ENCODE data around the gene HOXA13. TPM values are rescaled to one million over a fixed set of nuclear protein-coding genes. Genes with fewer than 3 reads are reported as not detected.

Gene HOXA13
- total RNA-seq, 2 experiments from 2014 or later: not detected

DNA sequence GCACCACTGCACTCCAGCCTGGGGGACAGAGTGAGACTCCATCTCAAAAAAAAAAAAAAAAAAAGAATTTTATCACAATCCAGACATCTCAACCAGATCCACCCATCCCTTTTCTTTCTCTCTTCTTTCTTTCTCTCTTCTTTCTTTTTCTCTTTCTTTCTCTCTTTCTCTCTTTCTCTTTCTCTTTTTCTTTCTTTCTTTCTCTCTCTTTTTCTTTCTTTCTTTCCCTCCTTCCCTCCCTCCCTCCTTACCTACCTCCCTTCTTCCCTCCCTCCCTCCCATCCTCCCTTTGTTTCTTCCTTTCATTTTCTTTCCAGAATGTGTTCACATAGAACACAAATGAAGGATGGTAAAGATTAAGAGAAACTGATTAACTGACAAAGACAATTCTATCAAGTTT, 18.1 kb upstream of the HOXA13 start:
- Mint-ChIP-seq H3K4me3 (no peak overlapping the region), H3K27ac (no peak overlapping the region), H3K4me1 (peaks cover 11% of the 10 kb centered on the region), H3K9me3 (no peaks in the 10 kb centered on the region), H3K36me3 (no peaks in the 10 kb centered on the region), H3K27me3 (peaks cover 93% of the 10 kb centered on the region)
- no peak for DNase-seq

DNA sequence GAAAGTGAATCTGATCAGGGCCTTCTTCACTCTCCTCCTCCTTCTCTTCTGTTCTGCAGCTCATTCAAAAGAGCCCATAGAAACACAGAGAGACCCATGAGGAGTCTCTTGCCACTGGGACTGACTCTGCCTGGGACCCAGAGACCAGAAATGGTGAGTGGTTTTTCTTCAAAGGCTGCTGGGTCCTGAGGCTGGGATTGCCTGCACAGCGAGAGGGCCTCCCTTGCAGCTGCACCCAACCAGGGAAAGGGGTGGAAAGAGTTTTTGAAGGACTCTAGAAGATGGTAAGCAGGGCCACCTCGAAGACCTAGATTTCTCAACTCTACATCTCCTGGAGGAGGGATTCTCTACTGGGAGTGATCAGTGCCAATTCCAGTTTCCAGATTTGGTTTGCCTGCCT, 15.5 kb upstream of the HOXA13 start:
- Mint-ChIP-seq H3K36me3 (no peaks in the 10 kb centered on the region), H3K4me1 (peaks cover 12% of the 10 kb centered on the region), H3K27me3 (peaks cover 95% of the 10 kb centered on the region), H3K27ac (no peak overlapping the region), H3K4me3 (no peak overlapping the region), H3K9me3 (no peaks in the 10 kb centered on the region)
- DNase-seq: no peak

DNA sequence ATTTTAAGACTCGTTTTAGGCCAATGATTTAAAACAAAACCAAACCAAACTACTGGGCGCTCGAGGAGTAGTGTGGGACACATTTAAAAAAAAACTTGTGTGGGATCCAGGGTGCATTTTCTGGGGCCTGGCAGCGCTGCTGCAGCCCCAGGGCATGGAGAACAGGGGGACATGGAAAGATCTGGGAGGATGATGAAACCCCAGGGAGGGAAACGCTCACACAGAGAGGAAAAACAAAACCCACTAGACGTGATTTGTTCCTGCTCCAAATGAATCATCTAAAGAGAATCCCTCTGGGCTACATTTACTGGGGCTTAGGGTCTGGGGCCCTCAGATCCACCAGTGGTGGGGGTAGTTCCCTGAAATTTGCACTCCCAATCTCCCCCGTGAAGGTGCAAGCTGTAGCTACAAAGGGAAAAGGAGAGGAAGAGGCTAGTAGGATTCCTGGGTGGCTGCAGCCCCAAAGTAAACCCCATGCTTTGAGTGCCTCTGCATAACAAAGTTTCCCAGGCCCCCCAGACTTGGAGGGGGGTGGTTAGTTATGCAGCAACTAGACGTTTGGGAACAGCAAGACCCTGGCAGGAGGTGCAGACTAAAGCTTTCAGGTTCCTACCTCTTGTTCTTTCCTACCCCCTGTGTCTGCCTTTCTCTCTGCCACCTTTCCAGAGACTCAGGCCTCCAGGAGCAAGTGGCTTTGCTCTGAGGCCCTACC, 14.5 kb upstream of the HOXA13 start:
- no peaks in the 10 kb centered on the region for H3K9me3 Mint-ChIP-seq
- no peak overlapping the region for H3K4me3 Mint-ChIP-seq
- peaks cover 11% of the 10 kb centered on the region for H3K4me1 Mint-ChIP-seq
- no peaks in the 10 kb centered on the region for H3K36me3 Mint-ChIP-seq
- no peak overlapping the region for H3K27ac Mint-ChIP-seq
- DNase-seq: no peak
- peaks cover 96% of the 10 kb centered on the region for H3K27me3 Mint-ChIP-seq

DNA sequence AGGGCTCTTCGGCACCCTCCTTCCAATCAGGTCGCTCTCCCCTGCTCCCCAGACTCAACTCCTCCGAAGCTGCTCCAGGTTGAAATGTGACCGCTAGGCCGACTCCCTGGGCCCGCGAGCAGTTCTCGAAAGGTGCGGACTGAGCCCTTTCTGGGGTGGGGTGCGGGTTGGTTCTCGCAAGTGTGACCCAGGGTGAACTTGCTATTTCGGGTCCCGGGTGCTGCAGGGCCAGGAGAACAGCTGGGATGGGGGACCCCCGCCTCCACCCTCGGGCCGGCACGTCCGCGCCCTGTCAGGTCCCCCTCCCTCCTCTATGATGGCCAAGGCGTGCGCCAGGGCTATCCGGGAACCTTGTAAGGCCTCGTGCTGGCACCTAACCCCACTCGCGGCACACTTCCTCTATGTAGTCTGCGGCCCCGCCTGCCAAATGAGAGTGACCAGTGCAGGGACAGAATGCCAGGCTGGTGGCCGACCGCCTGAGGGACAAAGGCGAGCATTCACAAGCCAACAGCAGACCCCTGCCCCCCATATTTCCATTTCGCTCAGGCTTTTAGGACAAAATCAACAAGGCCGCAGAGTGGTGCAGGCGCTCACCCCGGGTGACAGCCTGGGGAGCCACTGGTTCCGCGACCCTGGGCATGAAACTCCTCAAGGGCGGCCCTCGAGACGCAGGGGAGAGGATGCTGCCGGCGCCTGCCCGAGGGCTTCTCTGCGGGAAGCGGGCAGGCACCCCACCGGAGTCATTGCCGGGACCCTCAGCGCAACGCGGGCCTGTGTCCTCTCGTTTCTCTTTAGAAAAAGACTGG, 13.7 kb upstream of the HOXA13 start:
- Mint-ChIP-seq H3K36me3 (no peaks in the 10 kb centered on the region), H3K4me3 (no peak overlapping the region), H3K4me1 (peaks cover 11% of the 10 kb centered on the region), H3K27me3 (peaks cover 96% of the 10 kb centered on the region), H3K9me3 (no peaks in the 10 kb centered on the region), H3K27ac (no peak overlapping the region)
- DNase-seq: no peak

DNA sequence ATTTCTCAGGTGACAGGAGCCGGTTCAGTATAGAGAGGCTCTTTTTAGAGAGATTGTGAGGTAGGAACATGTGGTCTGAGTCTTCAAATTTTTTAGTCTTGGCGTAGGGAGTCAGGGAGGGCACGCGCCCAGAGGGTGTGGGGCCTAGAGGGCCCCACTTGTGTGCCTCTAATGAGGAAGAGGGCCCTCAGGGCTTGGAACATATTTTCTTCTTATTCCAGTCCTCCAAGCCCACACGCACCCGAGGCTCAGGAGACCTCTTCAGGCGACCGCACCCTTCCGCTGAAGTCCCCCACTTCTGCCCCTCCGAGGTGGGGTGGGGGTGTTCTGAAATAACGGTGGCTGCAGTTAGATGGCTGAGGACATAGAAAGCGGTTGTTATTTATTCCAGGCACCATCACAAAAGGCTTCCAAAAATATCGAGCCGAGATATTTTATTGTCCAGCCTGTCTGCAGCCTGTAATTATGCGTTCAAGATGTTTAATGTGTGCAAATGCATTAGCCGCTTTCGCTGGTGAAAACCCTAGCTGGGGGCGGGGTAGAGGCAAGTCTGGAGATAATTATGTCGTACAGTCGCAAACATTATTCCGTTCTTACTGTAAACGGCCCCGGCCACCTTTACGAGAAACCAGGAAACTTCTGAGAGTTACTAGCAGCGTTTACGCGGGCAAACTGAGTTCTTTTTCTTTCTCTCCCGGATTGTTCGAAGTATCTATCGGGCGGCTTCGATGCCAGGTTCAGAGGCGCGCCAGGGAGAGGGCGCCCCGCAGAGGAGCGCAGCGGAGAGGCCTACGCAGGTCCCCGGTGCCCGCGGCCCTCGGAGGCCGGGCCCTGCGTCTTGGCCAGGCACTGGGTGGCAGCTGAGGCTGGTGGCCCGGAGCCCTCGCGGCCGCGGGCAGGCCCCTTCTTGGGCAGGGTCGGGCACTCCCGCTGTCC, 12.9 kb upstream of the HOXA13 start:
- H3K27ac Mint-ChIP-seq: no peak overlapping the region
- no peak overlapping the region for H3K4me3 Mint-ChIP-seq
- no peaks in the 10 kb centered on the region for H3K36me3 Mint-ChIP-seq
- H3K4me1 Mint-ChIP-seq: peaks cover 11% of the 10 kb centered on the region
- H3K9me3 Mint-ChIP-seq: no peaks in the 10 kb centered on the region
- no peak for DNase-seq
- peaks cover 96% of the 10 kb centered on the region for H3K27me3 Mint-ChIP-seq

DNA sequence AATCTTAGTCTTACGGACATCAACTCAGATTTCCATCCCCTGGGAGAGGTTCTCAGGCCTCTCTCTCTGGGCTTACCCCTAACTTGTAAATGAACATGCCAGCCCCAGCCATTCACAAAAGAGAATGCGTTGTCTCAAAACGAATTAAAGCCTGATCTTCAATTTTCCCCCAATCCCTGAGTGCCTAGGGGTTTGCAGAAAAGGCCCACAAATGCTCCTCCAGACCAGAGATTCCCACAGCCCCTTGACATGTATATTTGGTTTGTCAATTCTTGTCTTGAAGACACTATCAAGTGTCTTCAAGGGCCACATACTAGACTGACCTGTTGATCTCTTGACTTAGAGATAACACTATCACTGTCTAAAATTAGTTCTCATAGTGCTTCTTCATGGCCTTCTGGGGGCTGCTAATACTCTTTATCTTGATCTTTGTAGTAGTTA, 11.9 kb upstream of the HOXA13 start:
- H3K4me3 Mint-ChIP-seq: no peak overlapping the region
- no peaks in the 10 kb centered on the region for H3K36me3 Mint-ChIP-seq
- H3K4me1 Mint-ChIP-seq: peaks cover 11% of the 10 kb centered on the region
- no peak overlapping the region for H3K27ac Mint-ChIP-seq
- DNase-seq: no peak
- H3K9me3 Mint-ChIP-seq: no peaks in the 10 kb centered on the region
- H3K27me3 Mint-ChIP-seq: peaks cover 97% of the 10 kb centered on the region

DNA sequence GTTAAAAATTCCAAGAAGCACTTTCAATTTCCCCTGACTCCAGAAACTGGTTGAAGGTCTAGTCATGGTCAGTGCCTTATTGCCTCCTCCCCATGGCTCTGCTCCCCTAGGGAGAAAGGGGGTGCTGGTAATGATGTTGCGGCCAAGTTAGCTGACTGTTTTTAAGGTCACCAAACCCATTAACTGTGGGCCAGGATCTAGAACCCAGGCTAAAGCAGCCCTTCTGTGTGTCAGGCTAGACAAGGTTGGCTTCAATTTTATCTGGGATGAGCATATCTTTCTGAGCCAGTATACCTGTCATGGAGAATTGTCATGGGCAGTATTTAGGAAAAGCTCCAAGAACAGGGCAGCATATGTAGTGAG, 11.2 kb upstream of the HOXA13 start:
- Mint-ChIP-seq H3K4me1 (peaks cover 12% of the 10 kb centered on the region), H3K9me3 (no peaks in the 10 kb centered on the region), H3K4me3 (no peak overlapping the region), H3K27me3 (peaks cover 99% of the 10 kb centered on the region), H3K36me3 (no peaks in the 10 kb centered on the region), H3K27ac (no peak overlapping the region)
- DNase-seq: no peak

DNA sequence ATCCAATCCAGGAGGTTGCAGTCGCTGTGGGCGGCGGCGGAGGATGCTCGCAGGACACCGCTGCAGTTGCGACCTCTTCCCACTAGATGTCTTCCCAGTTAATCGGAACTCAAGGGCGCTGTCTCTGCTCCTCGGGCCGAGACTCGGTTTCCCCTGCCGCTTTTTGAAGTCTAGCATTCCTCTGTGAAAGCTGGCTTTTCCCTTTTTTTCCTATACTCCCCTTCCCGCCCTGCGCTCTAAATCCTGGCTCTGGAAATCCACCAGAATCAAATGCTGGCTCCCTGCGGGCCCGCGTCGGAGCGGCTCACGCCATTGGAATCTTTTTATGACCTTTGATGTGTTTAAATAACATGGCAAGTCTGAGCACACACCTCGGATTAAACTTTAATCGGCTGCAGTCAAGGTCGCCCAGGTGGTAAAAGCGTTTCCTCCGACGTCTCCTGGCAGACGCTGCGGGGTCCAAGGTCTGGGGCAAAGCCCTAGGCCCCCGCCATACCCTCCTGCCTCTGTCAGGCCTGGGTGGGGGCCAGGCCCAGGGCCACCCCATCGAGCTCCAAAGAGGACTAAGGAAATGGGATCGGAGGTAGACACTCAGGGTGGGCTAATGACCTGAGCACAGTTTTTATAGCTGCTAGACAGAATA, 10.7 kb upstream of the HOXA13 start:
- no peaks in the 10 kb centered on the region for H3K9me3 Mint-ChIP-seq
- H3K27me3 Mint-ChIP-seq: peaks cover 99% of the 10 kb centered on the region
- no peak for DNase-seq
- peaks cover 3% of the 10 kb centered on the region for H3K36me3 Mint-ChIP-seq
- no peak overlapping the region for H3K27ac Mint-ChIP-seq
- peak overlapping the region; percentile 54 for H3K4me3 Mint-ChIP-seq
- peaks cover 15% of the 10 kb centered on the region for H3K4me1 Mint-ChIP-seq

DNA sequence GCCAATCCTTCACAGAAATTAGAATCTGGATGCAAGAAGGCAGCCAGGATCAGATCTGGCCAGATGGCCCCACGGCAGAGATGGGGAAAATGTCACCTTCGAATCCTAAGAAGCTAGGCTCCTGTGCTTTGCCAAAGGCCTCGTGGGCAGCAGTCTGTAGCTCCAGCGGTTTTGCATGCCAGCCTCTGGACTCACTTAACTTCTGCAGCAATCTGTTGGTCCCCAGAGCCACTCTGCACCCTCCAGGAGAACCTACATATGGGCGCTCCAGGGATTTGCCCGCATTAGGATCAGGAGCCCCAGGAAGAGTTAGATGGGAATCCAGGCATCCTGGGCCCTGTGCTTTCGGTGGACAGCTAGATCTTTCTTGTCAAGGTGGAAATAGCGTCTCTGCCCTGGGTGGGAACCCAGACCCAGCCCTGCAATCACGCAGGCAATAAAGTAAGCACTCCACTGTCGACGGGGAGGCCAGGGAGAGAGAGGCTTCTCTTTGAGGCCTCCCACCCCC, 10.1 kb upstream of the HOXA13 start:
- H3K36me3 Mint-ChIP-seq: peaks cover 3% of the 10 kb centered on the region
- no peak overlapping the region for H3K4me3 Mint-ChIP-seq
- H3K4me1 Mint-ChIP-seq: peaks cover 17% of the 10 kb centered on the region
- no peaks in the 10 kb centered on the region for H3K9me3 Mint-ChIP-seq
- peaks cover 100% of the 10 kb centered on the region for H3K27me3 Mint-ChIP-seq
- no peak overlapping the region for H3K27ac Mint-ChIP-seq
- no peak for DNase-seq

DNA sequence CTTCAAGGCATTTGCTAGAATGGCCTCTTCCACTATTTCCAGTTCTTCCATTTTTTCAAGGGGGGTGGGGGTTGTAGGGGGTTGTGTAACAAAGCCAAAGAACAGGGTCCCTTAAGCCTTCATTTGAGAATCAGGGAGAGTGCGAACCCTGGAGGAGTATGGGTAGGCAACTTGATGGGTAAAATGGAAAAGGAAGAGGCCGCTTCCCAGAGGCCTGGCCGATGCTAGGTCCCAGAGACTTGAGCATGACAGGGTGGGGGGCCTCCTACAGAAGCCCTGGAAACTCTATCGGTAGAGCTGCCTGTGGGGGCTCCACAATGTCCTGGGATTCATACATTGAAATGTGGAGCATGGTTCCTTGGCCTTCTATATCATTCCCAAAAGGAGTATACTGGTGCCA, 9.1 kb upstream of the HOXA13 start:
- DNase-seq: no peak
- Mint-ChIP-seq H3K4me3 (no peak overlapping the region), H3K27me3 (peaks cover 100% of the 10 kb centered on the region), H3K4me1 (peaks cover 21% of the 10 kb centered on the region), H3K36me3 (peaks cover 3% of the 10 kb centered on the region), H3K9me3 (no peaks in the 10 kb centered on the region), H3K27ac (no peak overlapping the region)

DNA sequence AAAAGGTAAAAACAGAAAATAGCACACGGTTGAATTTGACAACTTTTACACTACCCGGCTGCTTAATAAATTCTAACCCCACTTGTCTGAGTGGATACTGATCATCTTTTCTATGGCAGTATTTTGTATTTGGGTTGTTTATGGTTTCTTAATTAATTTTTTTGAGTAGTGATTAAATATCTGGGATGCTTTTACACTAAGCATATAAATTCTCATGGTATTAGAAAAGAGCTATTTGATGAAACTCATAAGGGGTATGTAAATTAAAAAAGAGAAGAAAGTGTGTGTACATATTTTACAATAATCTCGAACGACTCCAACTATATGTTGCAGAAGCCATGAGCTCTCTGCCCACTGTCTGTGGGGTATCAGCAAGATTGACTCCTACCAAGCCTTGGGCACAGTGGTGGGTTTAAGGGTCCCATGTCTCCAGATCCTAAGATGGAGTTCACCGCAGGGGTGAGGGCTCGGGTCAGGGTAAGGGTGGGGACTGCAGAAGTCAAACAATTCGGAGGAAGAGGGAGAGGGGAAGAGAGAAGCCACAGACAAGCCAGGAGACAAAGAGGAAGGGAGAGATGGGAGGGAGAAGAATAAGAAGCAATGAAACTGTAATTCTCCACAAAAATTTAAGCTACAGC, 7.6 kb upstream of the HOXA13 start:
- Mint-ChIP-seq H3K4me1 (peaks cover 18% of the 10 kb centered on the region), H3K36me3 (peaks cover 3% of the 10 kb centered on the region), H3K27ac (no peak overlapping the region), H3K4me3 (no peak overlapping the region), H3K9me3 (no peaks in the 10 kb centered on the region), H3K27me3 (peaks cover 100% of the 10 kb centered on the region)
- DNase-seq: no peak

DNA sequence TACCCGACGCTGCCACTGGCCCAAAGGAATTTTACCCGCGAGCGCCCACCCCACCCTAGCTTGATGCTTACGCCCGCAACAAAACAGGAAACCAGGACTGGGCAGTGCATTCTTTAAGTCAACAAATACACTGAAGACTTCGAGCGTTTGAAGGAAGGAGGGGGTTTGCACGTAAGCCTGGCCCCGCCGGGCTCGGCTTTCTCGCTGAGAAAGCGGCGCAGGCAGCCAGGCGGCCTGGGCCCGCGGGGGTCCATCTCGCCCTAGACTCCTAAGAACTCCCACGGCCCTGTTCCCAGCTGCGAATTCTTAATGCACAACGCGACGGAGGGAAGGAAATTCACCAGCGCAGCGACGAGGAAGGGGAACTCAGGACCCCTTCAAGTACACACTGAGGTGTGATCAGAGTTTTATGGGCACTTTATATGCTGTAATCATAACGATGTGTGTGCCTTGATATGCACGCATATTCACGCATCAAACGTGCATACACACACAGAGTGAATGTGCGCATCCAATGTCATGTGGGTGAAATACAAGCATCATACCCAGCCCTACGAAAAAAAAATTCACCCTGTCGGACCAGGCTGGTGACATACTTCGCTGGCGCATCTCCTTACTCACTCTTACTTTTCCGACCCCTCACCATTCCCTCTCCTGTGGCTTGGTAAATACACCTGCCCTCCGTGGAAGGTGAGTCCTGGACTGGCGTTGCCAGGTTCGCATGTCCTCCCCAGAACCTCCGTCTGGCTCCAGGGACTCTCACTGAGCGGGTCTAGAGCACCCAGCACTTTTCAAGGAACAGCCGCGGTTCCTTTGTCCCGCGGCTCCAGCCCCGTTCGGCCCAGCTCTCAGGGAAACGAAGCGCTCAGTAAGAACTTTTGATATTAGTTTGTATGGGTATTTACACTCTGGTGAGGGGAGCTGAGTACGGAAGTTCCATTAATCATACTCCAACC, 5.7 kb upstream of the HOXA13 start:
- no peaks in the 10 kb centered on the region for H3K9me3 Mint-ChIP-seq
- no peak for DNase-seq
- H3K4me1 Mint-ChIP-seq: peaks cover 31% of the 10 kb centered on the region
- H3K36me3 Mint-ChIP-seq: peaks cover 3% of the 10 kb centered on the region
- peaks cover 100% of the 10 kb centered on the region for H3K27me3 Mint-ChIP-seq
- H3K4me3 Mint-ChIP-seq: no peak overlapping the region
- H3K27ac Mint-ChIP-seq: no peak overlapping the region

DNA sequence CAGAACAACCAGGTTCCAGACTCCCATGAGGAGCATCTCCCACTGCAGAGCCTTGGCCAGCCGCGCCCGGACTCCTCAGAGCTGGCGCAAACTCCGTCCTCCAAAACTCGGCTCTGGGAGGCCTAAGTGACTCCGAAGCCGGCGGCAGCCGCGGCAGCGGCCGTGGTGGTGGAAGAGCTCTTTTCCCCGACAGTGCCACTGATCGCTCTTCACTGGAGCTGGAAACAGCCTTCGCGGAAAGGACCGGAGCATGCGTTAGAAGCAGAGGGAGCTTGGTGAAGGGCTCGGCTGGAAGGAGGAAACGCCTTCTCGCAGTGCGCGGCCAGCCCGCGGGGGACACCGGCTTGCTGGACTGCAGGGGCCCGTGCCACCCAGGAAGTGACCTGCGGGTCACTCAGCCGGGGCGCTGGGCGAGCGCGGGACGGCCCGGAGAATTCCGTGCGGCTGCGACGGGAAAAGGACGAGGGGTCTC, 5.0 kb upstream of the HOXA13 start:
- H3K27me3 Mint-ChIP-seq: peaks cover 99% of the 10 kb centered on the region
- DNase-seq: no peak
- no peak overlapping the region for H3K4me3 Mint-ChIP-seq
- no peak overlapping the region for H3K27ac Mint-ChIP-seq
- H3K4me1 Mint-ChIP-seq: peaks cover 29% of the 10 kb centered on the region
- no peaks in the 10 kb centered on the region for H3K9me3 Mint-ChIP-seq
- H3K36me3 Mint-ChIP-seq: peaks cover 3% of the 10 kb centered on the region
